GM12878 (cell line): ENCODE results near the gene ALDH1L1. TPM values are rescaled to one million over a fixed set of nuclear protein-coding genes. Genes with fewer than 3 reads are reported as not detected.

Experiments used
- ATAC-seq: fragments of 200-7000 bp; cut with Tn5 transposase; 3 replicates; pipeline ENCODE4 v1.9.1; 2020; ENCODE audit warnings: mild to moderate bottlenecking, moderate library complexity
- BruUV-seq: library from RNA; stranded (reverse); fragments of 400-500 nt; replicated peaks from 2 replicates; lab custom pipeline; 2021; lab: Mats Ljungman, UMichigan
- CTCF ChIA-PET: fragments of 300-600 bp; sonication (Branson Sonifier 250); formaldehyde crosslinking; extraction: SDS; loops from one replicate; lab custom pipeline; 2021; ENCODE audit warnings: inconsistent platforms; lab: Yijun Ruan, JAX
- POLR2A ChIA-PET: fragments of 350-600 bp; formaldehyde crosslinking; extraction: SDS; loops from one replicate; lab custom pipeline; 2021; ENCODE audit warnings: inconsistent platforms; lab: Charles Lee
- RAD21 ChIA-PET: fragments of 300-600 bp; sonication (Branson Sonifier 250); formaldehyde crosslinking; loops from one replicate; lab custom pipeline; 2023; ENCODE audit warnings: antibody characterized with exemption; ENCODE audit not compliant: unreplicated experiment; lab: Charles Lee
- SMC1A ChIA-PET: fragments of 300-600 bp; sonication (Branson Sonifier 250); formaldehyde crosslinking; loops from one replicate; lab custom pipeline; 2023; ENCODE audit not compliant: unreplicated experiment, uncharacterized antibody; lab: Charles Lee
- DNase-seq: peaks from one replicate; pipeline ENCODE4 v3.0.0-alpha.2; 2011; ENCODE audit warnings: low read depth, low spot score
- FAIRE-seq: peaks from 3 replicates; lab custom pipeline; 2011; peaks lifted over from hg19 to GRCh38; lab: Jason Lieb, UNC
- H2AFZ ChIP-seq: 2 replicates; pipeline ENCODE4 v1.6.0; 2011; ENCODE audit warnings: low read depth, low read length, control low read depth; ENCODE audit not compliant: control insufficient read depth
- H3K27ac ChIP-seq: 2 replicates; pipeline ENCODE4 v1.5.1; 2011; ENCODE audit warnings: control low read depth; ENCODE audit not compliant: control insufficient read depth, insufficient read depth
- H3K27me3 ChIP-seq, 2 experiments: replicated peaks in 1 of 2; 2 replicates each; pipeline versions ENCODE4 v1.6.0 to v1.6.1; 2011; ENCODE audit warnings: low read length in 1 of 2; ENCODE audit not compliant: control insufficient read depth in 2 of 2, insufficient read depth in 2 of 2
- H3K36me3 ChIP-seq, 2 experiments: 2 replicates each; pipeline ENCODE4 v1.5.1; 2011; ENCODE audit warnings: low read length in 1 of 2; ENCODE audit not compliant: control insufficient read depth in 2 of 2, insufficient read depth in 2 of 2
- H3K4me1 ChIP-seq: 2 replicates; pipeline ENCODE4 v1.6.1; 2011; ENCODE audit warnings: mild to moderate bottlenecking, low read length, moderate library complexity, mixed read lengths; ENCODE audit not compliant: control insufficient read depth, insufficient read depth
- H3K4me2 ChIP-seq: 2 replicates; pipeline ENCODE4 v1.6.0; 2011; ENCODE audit warnings: control low read depth; ENCODE audit not compliant: control insufficient read depth, insufficient read depth
- H3K4me3 ChIP-seq: fragments of 200-600 bp; sonication (generic); 2 replicates; pipeline ENCODE4 v1.5.1; 2016
- H3K79me2 ChIP-seq: 2 replicates; pipeline ENCODE4 v1.6.0; 2011; ENCODE audit warnings: low read length; ENCODE audit not compliant: control insufficient read depth, insufficient read depth
- H3K9ac ChIP-seq: 2 replicates; pipeline ENCODE4 v1.8.0; 2011; ENCODE audit warnings: low read length, control low read depth, mixed read lengths; ENCODE audit not compliant: control insufficient read depth, insufficient read depth
- H3K9me3 ChIP-seq: replicated peaks from 3 replicates; pipeline ENCODE4 v1.5.1; 2011; ENCODE audit warnings: mild to moderate bottlenecking, low read length; ENCODE audit not compliant: control insufficient read depth, insufficient read depth
- H4K20me1 ChIP-seq: 2 replicates; pipeline ENCODE4 v1.6.0; 2011; ENCODE audit not compliant: control insufficient read depth, insufficient read depth
- EED ChIP-seq: sonication (generic); IDR thresholded peaks from 2 replicates; pipeline ENCODE4 v1.6.1; 2016; ENCODE audit warnings: antibody characterized with exemption, low read depth
- ESRRA ChIP-seq: IDR thresholded peaks from 2 replicates; pipeline ENCODE4 v1.6.1; 2012; ENCODE audit warnings: mild to moderate bottlenecking, low read length, improper control_type of control experiment
- HCFC1 ChIP-seq: fragments of 150-350 bp; IDR thresholded peaks from 2 replicates; pipeline ENCODE4 v1.6.1; 2014; ENCODE audit warnings: low read length
- NFYA ChIP-seq: IDR thresholded peaks from 2 replicates; pipeline ENCODE4 v1.6.1; 2011; ENCODE audit warnings: low read depth, mild to moderate bottlenecking, low read length, improper control_type of control experiment, borderline replicate concordance
- SMC3 ChIP-seq: IDR thresholded peaks from 2 replicates; pipeline ENCODE4 v1.6.1; 2011; ENCODE audit warnings: low read length, improper control_type of control experiment, borderline replicate concordance
- WGBS: methylation state at CpG from one replicate; pipeline ENCODE4 v1.1.6; 2016; ENCODE audit warnings: low lambda C conversion rate; ENCODE audit not compliant: insufficient replicate concordance, insufficient coverage; ENCODE audit errors: missing lambda C conversion rate; 5-methylcytosine and 5-hydroxymethylcytosine counted together
- in situ Hi-C: fragments of 300-500 bp; cut with MboI; formaldehyde crosslinking; loops from 9 replicates; pipeline ENCODE4 v1.14.3; 2018; ENCODE audit warnings: mixed read lengths
- intact Hi-C: fragments of 100-400 bp; cut with micrococcal nuclease; formaldehyde crosslinking; loops from one replicate; pipeline ENCODE4 v1.14.2; 2022; ENCODE audit not compliant: unreplicated experiment
- polyA plus RNA-seq, 11 experiments: library from polyadenylated mRNA; depleted of rRNA in 4 of 11; unstranded in 6 of 11; stranded (reverse) in 5 of 11; fragments of >200 nt; fragmentation: Nextera tagmentation in 4 of 11; fragmentation: Illumina TruSeq in 1 of 11; extraction: Ambion mirVana in 4 of 11; extraction: Trizol in 1 of 11; gene quantifications; 1 replicate in 1 of 11; 2 replicates in 10 of 11; pipeline versions ENCODE4 v1.2.1 to v1.2.3, GENCODE V29; 2011 to 2016; ENCODE audit warnings: inconsistent platforms in 2 of 11, missing spikeins in 2 of 11, low read depth in 1 of 11
- total RNA-seq, 4 experiments: library from RNA; depleted of rRNA in 3 of 4; stranded (reverse); fragments of >200 nt in 3 of 4; fragmentation: Illumina TruSeq in 1 of 4; extraction: Trizol in 1 of 4; gene quantifications; 2 replicates each; pipeline versions ENCODE4 v1.2.1 to v1.2.3, GENCODE V29; 2013 to 2021
- TF ChIP-seq, protein P1 (sequence below): IDR thresholded peaks from 2 replicates; pipeline ENCODE4 v1.6.1; 2012; ENCODE audit warnings: mild to moderate bottlenecking, low read depth, low read length
- TF ChIP-seq, protein P2 (sequence below): IDR thresholded peaks from 2 replicates; pipeline ENCODE4 v1.6.1; 2011; ENCODE audit warnings: mild to moderate bottlenecking, low read depth, low read length, moderate library complexity; ENCODE audit not compliant: insufficient replicate concordance
- TF ChIP-seq, protein P3 (sequence below): fragments of 450-650 bp; IDR thresholded peaks from 2 replicates; pipeline ENCODE4 v1.6.1; 2017; ENCODE audit warnings: low read depth, mild to moderate bottlenecking, moderate library complexity
- TF ChIP-seq, protein P4 (sequence below): fragments of 450-650 bp; IDR thresholded peaks from 2 replicates; pipeline ENCODE4 v1.6.1; 2016; ENCODE audit warnings: mild to moderate bottlenecking

Gene ALDH1L1
- total and polyA plus RNA-seq, 10 of the 15 experiments (the other 5 are each of a cell fraction or from before 2014, with no cell fraction given), result 0.04 to 18.2 (median 0.45) TPM

DNA sequence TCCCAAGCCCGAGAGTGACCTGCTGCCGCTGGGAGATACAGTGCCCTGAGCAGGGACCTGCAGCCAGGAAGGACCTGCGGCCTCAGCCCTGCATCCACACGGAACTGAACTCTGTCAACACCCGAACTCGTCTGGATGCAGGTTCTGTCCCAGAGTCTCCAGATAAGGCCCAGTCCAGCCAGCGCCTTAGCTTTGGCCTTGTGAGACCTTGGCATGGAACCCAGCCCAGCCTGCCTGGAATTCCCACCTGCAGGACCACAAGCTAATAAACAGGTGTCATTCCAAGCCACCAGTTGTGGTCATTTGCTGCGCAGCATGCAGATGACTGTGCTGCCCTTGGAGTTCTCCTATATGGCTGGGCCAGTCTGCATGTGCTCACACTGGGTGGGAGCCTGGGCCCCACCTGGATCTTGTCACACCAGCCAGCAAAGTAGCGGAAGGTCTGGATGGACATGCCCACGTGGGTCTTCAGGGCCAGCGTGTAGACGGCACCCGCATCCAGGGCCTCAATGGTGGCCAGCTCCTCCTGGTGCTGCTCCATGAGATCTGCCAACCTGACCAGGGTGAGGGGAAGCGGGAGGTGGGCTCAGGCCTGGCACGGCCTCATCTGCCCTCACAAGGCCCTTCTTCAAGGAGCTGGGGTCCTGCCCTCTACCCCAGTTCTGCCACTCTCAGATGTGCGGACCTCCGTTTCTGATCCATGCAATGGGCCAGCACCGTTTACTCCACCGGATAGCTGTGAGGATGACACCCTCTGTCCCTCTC, 49.2 kb downstream of the ALDH1L1 start:
- Histone ChIP-seq H3K27ac (no peak overlapping the region), H3K79me2 (no peaks in the 10 kb centered on the region)
- POLR2A ChIA-PET, result no interaction called here
- CTCF ChIA-PET, result interaction anchor here (1.0 to 1.1 kb wide), 2 partner anchors 68 to 75 kb away, joined by 3 to 4 read pairs; no protein-coding TSS in a partner anchor
- no peak for TF ChIP-seq ESRRA
- no peak for TF ChIP-seq HCFC1
- TF ChIP-seq EED, result no peak
- TF ChIP-seq, protein P1, sequence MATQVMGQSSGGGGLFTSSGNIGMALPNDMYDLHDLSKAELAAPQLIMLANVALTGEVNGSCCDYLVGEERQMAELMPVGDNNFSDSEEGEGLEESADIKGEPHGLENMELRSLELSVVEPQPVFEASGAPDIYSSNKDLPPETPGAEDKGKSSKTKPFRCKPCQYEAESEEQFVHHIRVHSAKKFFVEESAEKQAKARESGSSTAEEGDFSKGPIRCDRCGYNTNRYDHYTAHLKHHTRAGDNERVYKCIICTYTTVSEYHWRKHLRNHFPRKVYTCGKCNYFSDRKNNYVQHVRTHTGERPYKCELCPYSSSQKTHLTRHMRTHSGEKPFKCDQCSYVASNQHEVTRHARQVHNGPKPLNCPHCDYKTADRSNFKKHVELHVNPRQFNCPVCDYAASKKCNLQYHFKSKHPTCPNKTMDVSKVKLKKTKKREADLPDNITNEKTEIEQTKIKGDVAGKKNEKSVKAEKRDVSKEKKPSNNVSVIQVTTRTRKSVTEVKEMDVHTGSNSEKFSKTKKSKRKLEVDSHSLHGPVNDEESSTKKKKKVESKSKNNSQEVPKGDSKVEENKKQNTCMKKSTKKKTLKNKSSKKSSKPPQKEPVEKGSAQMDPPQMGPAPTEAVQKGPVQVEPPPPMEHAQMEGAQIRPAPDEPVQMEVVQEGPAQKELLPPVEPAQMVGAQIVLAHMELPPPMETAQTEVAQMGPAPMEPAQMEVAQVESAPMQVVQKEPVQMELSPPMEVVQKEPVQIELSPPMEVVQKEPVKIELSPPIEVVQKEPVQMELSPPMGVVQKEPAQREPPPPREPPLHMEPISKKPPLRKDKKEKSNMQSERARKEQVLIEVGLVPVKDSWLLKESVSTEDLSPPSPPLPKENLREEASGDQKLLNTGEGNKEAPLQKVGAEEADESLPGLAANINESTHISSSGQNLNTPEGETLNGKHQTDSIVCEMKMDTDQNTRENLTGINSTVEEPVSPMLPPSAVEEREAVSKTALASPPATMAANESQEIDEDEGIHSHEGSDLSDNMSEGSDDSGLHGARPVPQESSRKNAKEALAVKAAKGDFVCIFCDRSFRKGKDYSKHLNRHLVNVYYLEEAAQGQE, result no peak
- TF ChIP-seq NFYA, result no peak
- TF ChIP-seq, protein P2, sequence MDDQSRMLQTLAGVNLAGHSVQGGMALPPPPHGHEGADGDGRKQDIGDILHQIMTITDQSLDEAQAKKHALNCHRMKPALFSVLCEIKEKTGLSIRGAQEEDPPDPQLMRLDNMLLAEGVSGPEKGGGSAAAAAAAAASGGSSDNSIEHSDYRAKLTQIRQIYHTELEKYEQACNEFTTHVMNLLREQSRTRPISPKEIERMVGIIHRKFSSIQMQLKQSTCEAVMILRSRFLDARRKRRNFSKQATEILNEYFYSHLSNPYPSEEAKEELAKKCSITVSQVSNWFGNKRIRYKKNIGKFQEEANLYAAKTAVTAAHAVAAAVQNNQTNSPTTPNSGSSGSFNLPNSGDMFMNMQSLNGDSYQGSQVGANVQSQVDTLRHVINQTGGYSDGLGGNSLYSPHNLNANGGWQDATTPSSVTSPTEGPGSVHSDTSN, result no peak
- TF ChIP-seq, protein P3, sequence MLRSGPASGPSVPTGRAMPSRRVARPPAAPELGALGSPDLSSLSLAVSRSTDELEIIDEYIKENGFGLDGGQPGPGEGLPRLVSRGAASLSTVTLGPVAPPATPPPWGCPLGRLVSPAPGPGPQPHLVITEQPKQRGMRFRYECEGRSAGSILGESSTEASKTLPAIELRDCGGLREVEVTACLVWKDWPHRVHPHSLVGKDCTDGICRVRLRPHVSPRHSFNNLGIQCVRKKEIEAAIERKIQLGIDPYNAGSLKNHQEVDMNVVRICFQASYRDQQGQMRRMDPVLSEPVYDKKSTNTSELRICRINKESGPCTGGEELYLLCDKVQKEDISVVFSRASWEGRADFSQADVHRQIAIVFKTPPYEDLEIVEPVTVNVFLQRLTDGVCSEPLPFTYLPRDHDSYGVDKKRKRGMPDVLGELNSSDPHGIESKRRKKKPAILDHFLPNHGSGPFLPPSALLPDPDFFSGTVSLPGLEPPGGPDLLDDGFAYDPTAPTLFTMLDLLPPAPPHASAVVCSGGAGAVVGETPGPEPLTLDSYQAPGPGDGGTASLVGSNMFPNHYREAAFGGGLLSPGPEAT, result no peak
- TF ChIP-seq SMC3, result no peak
- TF ChIP-seq, protein P4, sequence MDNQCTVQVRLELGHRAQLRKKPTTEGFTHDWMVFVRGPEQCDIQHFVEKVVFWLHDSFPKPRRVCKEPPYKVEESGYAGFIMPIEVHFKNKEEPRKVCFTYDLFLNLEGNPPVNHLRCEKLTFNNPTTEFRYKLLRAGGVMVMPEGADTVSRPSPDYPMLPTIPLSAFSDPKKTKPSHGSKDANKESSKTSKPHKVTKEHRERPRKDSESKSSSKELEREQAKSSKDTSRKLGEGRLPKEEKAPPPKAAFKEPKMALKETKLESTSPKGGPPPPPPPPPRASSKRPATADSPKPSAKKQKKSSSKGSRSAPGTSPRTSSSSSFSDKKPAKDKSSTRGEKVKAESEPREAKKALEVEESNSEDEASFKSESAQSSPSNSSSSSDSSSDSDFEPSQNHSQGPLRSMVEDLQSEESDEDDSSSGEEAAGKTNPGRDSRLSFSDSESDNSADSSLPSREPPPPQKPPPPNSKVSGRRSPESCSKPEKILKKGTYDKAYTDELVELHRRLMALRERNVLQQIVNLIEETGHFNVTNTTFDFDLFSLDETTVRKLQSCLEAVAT, result no peak
- TF ChIP-seq, all 136 proteins: peak for 0
- Histone ChIP-seq H3K27me3 (peaks cover 0 to 2% of the 10 kb centered on the region in 2 experiments; a peak in 1 of 4 replicates), H2AFZ (no peak overlapping the region), H3K4me2 (no peak overlapping the region), H3K9ac (no peak overlapping the region), H4K20me1 (no peaks in the 10 kb centered on the region), H3K36me3 (no peaks in the 10 kb centered on the region), H3K4me1 (no peaks in the 10 kb centered on the region), H3K4me3 (no peak overlapping the region), H3K9me3 (no peaks in the 10 kb centered on the region)
- SMC1A ChIA-PET, result no interaction called here
- intact Hi-C loops (loop anchor here (10.0 kb wide), 1 partner anchor 1414 kb away; no protein-coding TSS in a partner anchor), in situ Hi-C loops (loop anchor here (10.0 kb wide), 1 partner anchor 264 kb away; the partner anchor contains the start of gene CFAP100)
- ATAC-seq (no peak), DNase-seq (no peak), FAIRE-seq (no peak)
- BruUV-seq, result no TSS peak
- RAD21 ChIA-PET, result no interaction called here
- WGBS, result 41% methylated on average over 19 of the region's 19 CpGs
